GM12878 (cell line): ENCODE data around the gene PIGN. TPM values are rescaled to one million over a fixed set of nuclear protein-coding genes. Genes with fewer than 3 reads are reported as not detected.

Source experiments
- ATAC-seq: fragments of 200-7000 bp; cut with Tn5 transposase; 3 replicates; pipeline ENCODE4 v1.9.1; 2020; ENCODE audit warnings: mild to moderate bottlenecking, moderate library complexity
- BruUV-seq: library from RNA; stranded (reverse); fragments of 400-500 nt; replicated peaks from 2 replicates; lab custom pipeline; 2021; lab: Mats Ljungman, UMichigan
- CTCF ChIA-PET: fragments of 300-600 bp; sonication (Branson Sonifier 250); formaldehyde crosslinking; extraction: SDS; loops from one replicate; lab custom pipeline; 2021; ENCODE audit warnings: inconsistent platforms; lab: Yijun Ruan, JAX
- POLR2A ChIA-PET: fragments of 350-600 bp; formaldehyde crosslinking; extraction: SDS; loops from one replicate; lab custom pipeline; 2021; ENCODE audit warnings: inconsistent platforms; lab: Charles Lee
- RAD21 ChIA-PET: fragments of 300-600 bp; sonication (Branson Sonifier 250); formaldehyde crosslinking; loops from one replicate; lab custom pipeline; 2023; ENCODE audit warnings: antibody characterized with exemption; ENCODE audit not compliant: unreplicated experiment; lab: Charles Lee
- SMC1A ChIA-PET: fragments of 300-600 bp; sonication (Branson Sonifier 250); formaldehyde crosslinking; loops from one replicate; lab custom pipeline; 2023; ENCODE audit not compliant: unreplicated experiment, uncharacterized antibody; lab: Charles Lee
- DNase-seq: peaks from one replicate; pipeline ENCODE4 v3.0.0-alpha.2; 2011; ENCODE audit warnings: low read depth, low spot score
- FAIRE-seq: peaks from 3 replicates; lab custom pipeline; 2011; peaks lifted over from hg19 to GRCh38; lab: Jason Lieb, UNC
- H2AFZ ChIP-seq: 2 replicates; pipeline ENCODE4 v1.6.0; 2011; ENCODE audit warnings: low read depth, low read length, control low read depth; ENCODE audit not compliant: control insufficient read depth
- H3K27ac ChIP-seq: 2 replicates; pipeline ENCODE4 v1.5.1; 2011; ENCODE audit warnings: control low read depth; ENCODE audit not compliant: control insufficient read depth, insufficient read depth
- H3K27me3 ChIP-seq, 2 experiments: replicated peaks in 1 of 2; 2 replicates each; pipeline versions ENCODE4 v1.6.0 to v1.6.1; 2011; ENCODE audit warnings: low read length in 1 of 2; ENCODE audit not compliant: control insufficient read depth in 2 of 2, insufficient read depth in 2 of 2
- H3K36me3 ChIP-seq, 2 experiments: 2 replicates each; pipeline ENCODE4 v1.5.1; 2011; ENCODE audit warnings: low read length in 1 of 2; ENCODE audit not compliant: control insufficient read depth in 2 of 2, insufficient read depth in 2 of 2
- H3K4me1 ChIP-seq: 2 replicates; pipeline ENCODE4 v1.6.1; 2011; ENCODE audit warnings: mild to moderate bottlenecking, low read length, moderate library complexity, mixed read lengths; ENCODE audit not compliant: control insufficient read depth, insufficient read depth
- H3K4me2 ChIP-seq: 2 replicates; pipeline ENCODE4 v1.6.0; 2011; ENCODE audit warnings: control low read depth; ENCODE audit not compliant: control insufficient read depth, insufficient read depth
- H3K4me3 ChIP-seq: fragments of 200-600 bp; sonication (generic); 2 replicates; pipeline ENCODE4 v1.5.1; 2016
- H3K79me2 ChIP-seq: 2 replicates; pipeline ENCODE4 v1.6.0; 2011; ENCODE audit warnings: low read length; ENCODE audit not compliant: control insufficient read depth, insufficient read depth
- H3K9ac ChIP-seq: 2 replicates; pipeline ENCODE4 v1.8.0; 2011; ENCODE audit warnings: low read length, control low read depth, mixed read lengths; ENCODE audit not compliant: control insufficient read depth, insufficient read depth
- H3K9me3 ChIP-seq: replicated peaks from 3 replicates; pipeline ENCODE4 v1.5.1; 2011; ENCODE audit warnings: mild to moderate bottlenecking, low read length; ENCODE audit not compliant: control insufficient read depth, insufficient read depth
- H4K20me1 ChIP-seq: 2 replicates; pipeline ENCODE4 v1.6.0; 2011; ENCODE audit not compliant: control insufficient read depth, insufficient read depth
- CBX5 ChIP-seq: sonication (generic); IDR thresholded peaks from 2 replicates; pipeline ENCODE4 v1.6.1; 2016; ENCODE audit warnings: low read depth, moderate library complexity, mild to moderate bottlenecking, inconsistent platforms
- CHD2 ChIP-seq: IDR thresholded peaks from 2 replicates; pipeline ENCODE4 v1.6.1; 2011; ENCODE audit warnings: low read depth, low read length, improper control_type of control experiment, borderline replicate concordance
- CHD4 ChIP-seq: fragments of 200-600 bp; sonication (generic); IDR thresholded peaks from 2 replicates; pipeline ENCODE4 v1.6.1; 2016; ENCODE audit warnings: mild to moderate bottlenecking
- ESRRA ChIP-seq: IDR thresholded peaks from 2 replicates; pipeline ENCODE4 v1.6.1; 2012; ENCODE audit warnings: mild to moderate bottlenecking, low read length, improper control_type of control experiment
- ETV6 ChIP-seq, 2 experiments: fragments of 450-650 bp in 1 of 2; IDR thresholded peaks in 1 of 2; conservative IDR thresholded peaks in 1 of 2; 2 replicates each; pipeline ENCODE4 v1.6.1; 2014; ENCODE audit warnings: antibody characterized with exemption in 1 of 2, borderline replicate concordance in 1 of 2, low read depth in 1 of 2, mild to moderate bottlenecking in 1 of 2, moderate library complexity in 1 of 2
- HCFC1 ChIP-seq: fragments of 150-350 bp; IDR thresholded peaks from 2 replicates; pipeline ENCODE4 v1.6.1; 2014; ENCODE audit warnings: low read length
- HDGF ChIP-seq: fragments of 450-650 bp; IDR thresholded peaks from 2 replicates; pipeline ENCODE4 v1.6.1; 2016; ENCODE audit warnings: antibody characterized with exemption
- MEF2B ChIP-seq: fragments of 450-650 bp; IDR thresholded peaks from 2 replicates; pipeline ENCODE4 v1.6.1; 2018; ENCODE audit warnings: mild to moderate bottlenecking, moderate library complexity; ENCODE audit not compliant: partially characterized antibody, poor library complexity, severe bottlenecking
- MTA3 ChIP-seq: IDR thresholded peaks from 2 replicates; pipeline ENCODE4 v1.6.1; 2012; ENCODE audit warnings: low read length, inconsistent platforms, borderline replicate concordance
- RCOR1 ChIP-seq: conservative IDR thresholded peaks from 2 replicates; pipeline ENCODE4 v1.6.1; 2012; ENCODE audit warnings: low read depth, low read length, improper control_type of control experiment
- SMAD5 ChIP-seq: IDR thresholded peaks from 2 replicates; pipeline ENCODE4 v1.6.1; 2016; ENCODE audit warnings: antibody characterized with exemption, low read depth
- STAT3 ChIP-seq: IDR thresholded peaks from 2 replicates; pipeline ENCODE4 v1.6.1; 2011; ENCODE audit warnings: low read depth, low read length, improper control_type of control experiment
- WGBS: methylation state at CpG from one replicate; pipeline ENCODE4 v1.1.6; 2016; ENCODE audit warnings: low lambda C conversion rate; ENCODE audit not compliant: insufficient replicate concordance, insufficient coverage; ENCODE audit errors: missing lambda C conversion rate; 5-methylcytosine and 5-hydroxymethylcytosine counted together
- in situ Hi-C: fragments of 300-500 bp; cut with MboI; formaldehyde crosslinking; loops from 9 replicates; pipeline ENCODE4 v1.14.3; 2018; ENCODE audit warnings: mixed read lengths
- intact Hi-C: fragments of 100-400 bp; cut with micrococcal nuclease; formaldehyde crosslinking; loops from one replicate; pipeline ENCODE4 v1.14.2; 2022; ENCODE audit not compliant: unreplicated experiment
- polyA plus RNA-seq, 11 experiments: library from polyadenylated mRNA; depleted of rRNA in 4 of 11; unstranded in 6 of 11; stranded (reverse) in 5 of 11; fragments of >200 nt; fragmentation: Nextera tagmentation in 4 of 11; fragmentation: Illumina TruSeq in 1 of 11; extraction: Ambion mirVana in 4 of 11; extraction: Trizol in 1 of 11; gene quantifications; 1 replicate in 1 of 11; 2 replicates in 10 of 11; pipeline versions ENCODE4 v1.2.1 to v1.2.3, GENCODE V29; 2011 to 2016; ENCODE audit warnings: inconsistent platforms in 2 of 11, missing spikeins in 2 of 11, low read depth in 1 of 11
- total RNA-seq, 4 experiments: library from RNA; depleted of rRNA in 3 of 4; stranded (reverse); fragments of >200 nt in 3 of 4; fragmentation: Illumina TruSeq in 1 of 4; extraction: Trizol in 1 of 4; gene quantifications; 2 replicates each; pipeline versions ENCODE4 v1.2.1 to v1.2.3, GENCODE V29; 2013 to 2021

PIGN gene
- total and polyA plus RNA-seq, 10 of the 15 experiments (the other 5 are each of a cell fraction or from before 2014, with no cell fraction given): 6.9 to 25.4 (median 18.7) TPM

DNA sequence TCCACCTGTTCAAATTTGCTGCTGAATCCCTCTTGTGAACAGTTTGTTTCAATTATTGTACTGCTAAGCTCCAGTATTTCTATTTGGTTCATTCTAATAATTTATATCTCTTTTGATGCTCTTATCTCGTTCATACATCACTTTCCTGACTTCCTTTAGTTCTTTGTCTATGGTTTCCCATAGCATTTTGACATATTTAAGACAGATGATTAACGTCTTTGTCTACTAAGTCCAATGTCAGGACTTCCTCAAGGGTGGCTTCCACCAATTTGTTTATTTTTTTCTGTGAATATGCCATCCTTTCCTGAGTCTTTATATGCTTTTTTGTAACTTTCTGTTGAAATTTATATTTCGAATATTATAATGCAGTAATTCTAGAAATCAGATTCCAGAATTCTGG lies 9.6 kb downstream of the PIGN start:
- DNase-seq: no peak
- no peaks in the 10 kb centered on the region for H3K27me3 ChIP-seq
- intact Hi-C loops (no loop called here), in situ Hi-C loops (no loop called here)
- H3K4me3 ChIP-seq: no peak overlapping the region
- ChIA-PET RAD21 (interaction anchor here (1.6 kb wide), 1 partner anchor 72 kb away, joined by 3 read pairs; no protein-coding TSS in a partner anchor), POLR2A (no interaction called here), CTCF (interaction anchor here (0.9 to 11.7 kb wide), 2 partner anchors 71 to 805 kb away, joined by 3 to 268 read pairs; no protein-coding TSS in a partner anchor), SMC1A (no interaction called here)
- no peak overlapping the region for H3K4me2 ChIP-seq
- H3K36me3 ChIP-seq: no peaks in the 10 kb centered on the region
- H4K20me1 ChIP-seq: no peaks in the 10 kb centered on the region
- FAIRE-seq: no peak
- H3K9ac ChIP-seq: no peak overlapping the region
- TF ChIP-seq MEF2B (no peak), ESRRA (no peak), HDGF (no peak), SMAD5 (no peak), CBX5 (no peak), CHD2 (no peak), ETV6 (conservative IDR thresholded peaks at IDR 0.05 in 1 of 2, IDR thresholded peaks at IDR 0.05 in 1 of 2; ENCODE audit: borderline replicate concordance in 1 of 2, low read depth in 1 of 2) (no peak), STAT3 (no peak), CHD4 (no peak), MTA3 (no peak), RCOR1 (no peak), HCFC1 (no peak)
- no peak overlapping the region for H2AFZ ChIP-seq
- H3K27ac ChIP-seq: no peak overlapping the region
- no peaks in the 10 kb centered on the region for H3K9me3 ChIP-seq
- no peaks in the 10 kb centered on the region for H3K79me2 ChIP-seq
- ATAC-seq: no peak
- BruUV-seq: no TSS peak
- no peaks in the 10 kb centered on the region for H3K4me1 ChIP-seq
- 95% methylated on average over 3 of the region's 3 CpGs for WGBS
